GM21529 (cell line): ENCODE results near the gene OARD1.
"Not testable (repeated sequence)": the region's sequence is repeated elsewhere in the genome, so short reads cannot be mapped to it uniquely, and the experiment has no call there.

ENCODE experiments used
- ATAC-seq: cut with Tn5 transposase; IDR thresholded peaks from one replicate; pipeline ENCODE4 v1.9.1; 2021; ENCODE audit not compliant: unreplicated experiment

The OARD1 gene

DNA sequence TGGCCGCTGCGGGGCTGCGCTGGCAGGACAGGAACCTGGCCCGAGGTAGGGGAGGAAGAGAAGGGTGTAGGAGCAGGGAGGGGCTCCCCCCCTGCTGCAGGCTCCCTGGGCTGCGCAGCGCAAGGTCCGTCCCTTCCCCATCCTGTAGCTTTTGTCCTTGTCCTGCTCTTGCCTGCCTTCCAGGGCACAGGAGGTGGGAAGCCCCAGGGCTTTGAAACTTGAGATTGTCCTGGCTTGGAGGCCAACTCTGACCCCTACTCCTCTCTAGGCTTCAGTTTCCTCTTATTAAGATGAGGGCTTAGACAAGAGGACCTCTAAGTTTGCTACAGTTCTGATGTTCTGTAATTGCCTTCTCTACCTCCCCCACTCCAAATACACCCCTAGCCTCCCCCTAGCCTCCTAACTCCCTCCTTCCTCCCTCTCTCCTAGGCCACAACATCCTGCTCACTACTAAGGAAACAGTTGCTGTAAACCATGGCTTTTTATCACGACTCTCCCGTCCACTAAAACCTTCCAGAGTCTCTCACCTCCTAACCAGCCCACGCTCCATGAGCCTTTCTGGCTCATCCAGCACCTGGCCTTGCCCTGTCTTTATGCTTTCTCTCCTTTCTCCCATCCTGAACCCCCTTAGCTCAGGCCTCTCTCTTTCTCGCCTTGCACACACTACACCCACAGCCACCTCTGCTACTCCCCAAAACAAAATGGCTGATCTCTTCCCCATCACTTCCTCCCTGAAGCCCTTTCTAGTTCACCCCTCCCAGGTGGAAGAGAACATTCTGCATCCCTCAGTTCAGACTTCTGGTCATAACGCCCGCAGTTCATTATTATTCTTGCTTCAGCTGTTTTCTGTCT lies 43.4 kb downstream of the OARD1 start:
- ATAC-seq = peak; percentile 46

- peak; percentile 84 for ATAC-seq
Measured at GRCh38 chr6:41027799-41028560, 44.2 kb downstream of the OARD1 start.

DNA sequence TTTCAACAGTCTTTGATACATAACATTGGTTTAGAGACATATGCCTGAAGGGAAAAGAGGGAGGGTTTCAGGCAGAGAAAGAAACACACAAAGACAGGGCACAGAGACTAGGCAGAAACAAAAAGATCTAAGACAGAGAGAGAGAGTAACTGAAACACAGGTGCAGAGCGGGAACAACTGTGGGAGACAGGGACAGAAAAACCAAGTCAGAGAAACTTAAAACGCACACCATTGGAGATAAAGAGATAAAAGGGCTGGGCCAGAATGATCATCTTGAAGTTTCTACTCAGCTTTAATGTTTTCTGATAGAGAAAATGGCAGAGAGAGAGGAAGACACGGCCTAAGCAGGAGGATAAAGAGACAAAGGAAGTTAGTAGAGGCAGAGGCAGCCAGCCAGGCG lies 44.9 kb downstream of the OARD1 start:
- ATAC-seq = no peak

DNA sequence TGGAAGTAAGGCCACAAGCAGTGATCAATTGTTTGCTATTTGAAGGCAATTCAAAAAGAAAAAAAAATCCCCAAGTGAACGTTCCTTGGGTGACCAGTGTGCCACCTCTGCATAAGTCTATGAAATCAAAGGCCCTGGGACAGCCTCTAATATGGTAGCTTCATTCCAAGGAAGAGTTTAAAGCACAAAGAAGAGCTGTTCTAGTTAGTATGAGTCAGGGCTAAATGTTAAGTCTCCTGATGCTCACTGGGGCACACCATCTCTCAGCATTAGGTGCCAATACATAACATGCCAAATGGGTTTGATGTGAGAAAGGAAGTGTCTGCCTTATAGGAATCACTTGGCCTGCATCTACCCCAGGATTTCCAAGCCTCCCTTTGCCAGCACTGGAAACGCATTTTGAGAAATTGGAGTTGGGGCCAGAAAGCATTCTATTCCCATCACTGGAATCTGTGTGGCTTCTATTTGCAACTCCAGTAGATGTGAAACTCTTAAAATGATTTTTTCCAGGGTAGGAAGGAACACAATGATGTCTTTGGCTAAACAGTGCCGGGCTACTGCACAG lies 46.1 kb downstream of the OARD1 start:
- no peak for ATAC-seq

- ATAC-seq = no peak
Measured at GRCh38 chr6:41023114-41023513, 49.0 kb downstream of the OARD1 start.

- ATAC-seq = no peak
Measured at GRCh38 chr6:41022294-41022693, 49.9 kb downstream of the OARD1 start.

DNA sequence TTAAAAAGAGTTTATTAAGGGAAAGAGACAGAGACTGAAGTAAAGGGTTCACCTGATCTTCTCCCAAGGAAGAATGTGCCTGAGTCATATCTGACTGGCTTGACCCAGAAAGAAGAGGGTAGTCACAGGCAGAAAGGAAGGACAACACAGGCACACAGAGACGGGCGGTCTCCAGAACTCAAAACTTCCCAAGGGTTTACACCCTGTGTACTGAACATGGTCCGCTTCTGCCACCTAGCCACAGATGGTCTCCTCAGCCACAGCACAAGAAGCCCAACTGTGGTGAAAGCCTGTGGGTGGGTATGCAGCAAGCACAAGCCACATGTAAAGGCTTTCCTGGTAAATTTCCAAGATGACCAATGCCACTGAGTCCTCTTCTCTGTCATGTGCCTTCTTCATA lies 50.3 kb downstream of the OARD1 start:
- ATAC-seq = no peak

DNA sequence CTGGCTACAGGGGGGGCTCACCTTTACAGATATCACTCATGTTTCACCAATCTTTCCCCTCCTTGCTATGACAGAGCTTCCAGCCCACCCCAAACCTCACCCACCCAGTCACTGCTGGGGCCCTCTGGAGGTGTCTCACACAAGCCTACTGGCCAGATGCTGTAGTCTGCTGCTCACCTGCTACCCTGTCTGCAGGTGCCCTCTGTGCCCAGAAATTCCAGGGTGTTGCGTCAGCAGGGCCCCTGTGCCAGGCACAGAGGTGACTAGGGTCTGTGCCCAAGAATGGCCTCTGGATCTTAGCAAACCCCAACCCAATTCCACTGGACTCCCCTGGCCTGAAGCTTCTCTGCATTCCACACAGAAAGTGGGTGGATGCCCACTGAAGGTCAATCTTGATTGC lies 54.5 kb downstream of the OARD1 start:
- no peak for ATAC-seq

DNA sequence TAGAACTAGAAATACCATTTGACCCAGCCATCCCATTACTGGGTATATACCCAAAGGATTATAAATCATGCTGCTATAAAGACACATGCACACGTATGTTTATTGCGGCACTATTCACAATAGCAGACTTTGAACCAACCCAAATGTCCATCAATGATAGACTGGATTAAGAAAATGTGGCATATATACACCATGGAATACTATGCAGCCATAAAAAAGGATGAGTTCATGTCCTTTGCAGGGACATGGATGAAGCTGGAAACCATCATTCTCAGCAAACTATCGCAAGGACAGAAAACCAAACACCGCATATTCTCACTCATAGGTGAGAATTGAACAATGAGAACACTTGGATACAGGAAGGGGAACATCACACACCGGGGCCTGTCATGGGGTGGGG lies 56.3 kb downstream of the OARD1 start:
- ATAC-seq = not testable (repeated sequence)

- ATAC-seq = no peak
Measured at GRCh38 chr6:41014780-41015179, 57.4 kb downstream of the OARD1 start.
